GM12891 (cell line): ENCODE measurements around the gene FAM216B.

Experiments
- POLR2A ChIP-seq: IDR thresholded peaks from 2 replicates; pipeline ENCODE4 v1.6.1; 2011; ENCODE audit warnings: low read depth, low read length, control low read depth
- SPI1 ChIP-seq: IDR thresholded peaks from 2 replicates; pipeline ENCODE4 v1.6.1; 2011; ENCODE audit warnings: low read depth, low read length, control low read depth

GRCh38 chr13:42732073-42732472 lies 49.3 kb upstream of the FAM216B start:
- no peak for TF ChIP-seq POLR2A
- TF ChIP-seq SPI1 = no peak
